OCI-M2 (cell line): Measurements from ENCODE around the gene HARBI1.

ENCODE experiments used
- DNase-seq: peaks from one replicate; lab custom pipeline; 2025; ENCODE audit not compliant: unreplicated experiment; lab: John Stamatoyannopoulos, UW

HARBI1 gene, protein sequence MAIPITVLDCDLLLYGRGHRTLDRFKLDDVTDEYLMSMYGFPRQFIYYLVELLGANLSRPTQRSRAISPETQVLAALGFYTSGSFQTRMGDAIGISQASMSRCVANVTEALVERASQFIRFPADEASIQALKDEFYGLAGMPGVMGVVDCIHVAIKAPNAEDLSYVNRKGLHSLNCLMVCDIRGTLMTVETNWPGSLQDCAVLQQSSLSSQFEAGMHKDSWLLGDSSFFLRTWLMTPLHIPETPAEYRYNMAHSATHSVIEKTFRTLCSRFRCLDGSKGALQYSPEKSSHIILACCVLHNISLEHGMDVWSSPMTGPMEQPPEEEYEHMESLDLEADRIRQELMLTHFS

DNA sequence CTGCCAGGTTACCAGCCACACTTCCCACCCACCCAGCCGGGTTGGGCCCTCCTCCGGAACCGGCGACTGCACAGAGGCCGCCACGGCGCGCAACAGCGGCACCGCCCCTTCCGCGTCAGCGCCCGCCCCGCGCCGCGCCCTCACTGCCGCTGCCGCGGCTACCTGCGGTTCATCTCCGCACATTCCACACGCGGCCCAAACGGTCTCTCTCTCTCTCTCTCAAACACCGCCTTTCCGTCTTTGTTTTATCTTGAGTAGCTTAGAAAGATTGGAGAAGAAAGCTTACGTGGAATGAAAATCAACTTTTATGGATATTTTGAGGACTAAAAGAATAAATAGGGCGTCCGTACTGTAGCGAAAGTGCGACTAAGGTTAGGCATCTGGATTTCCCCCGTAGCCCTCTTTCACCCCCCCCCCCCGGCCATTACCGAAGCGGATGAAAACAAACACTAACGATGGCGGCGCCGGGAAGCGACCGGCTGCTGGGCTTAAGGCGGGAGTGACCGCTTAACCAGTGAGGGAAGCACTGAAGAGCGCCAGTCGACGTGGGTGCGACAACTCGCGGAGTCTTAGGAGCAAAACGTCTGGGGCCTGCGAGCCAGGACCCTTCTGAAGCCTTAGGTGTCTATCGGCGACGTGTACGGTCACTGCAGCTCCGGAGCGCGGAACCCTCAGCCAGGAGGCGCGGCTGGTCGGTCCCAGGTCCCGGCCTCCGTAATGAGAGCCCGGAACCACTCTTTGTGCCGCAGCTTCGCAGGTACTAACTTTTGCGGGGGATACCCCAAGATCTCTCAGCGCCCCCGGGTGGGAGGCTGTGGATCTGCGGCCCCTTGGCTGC is at the start of gene HARBI1, which contains the start of gene ATG13:
TSS of gene HARBI1 (minus strand) at position 94 of the 838 bp plus-strand sequence. CDS start 990 bp downstream, outside the sequence.
TSS of gene ATG13 (plus strand) at position 420 of the 838 bp plus-strand sequence. CDS start 26,739 bp downstream, outside the sequence.
- peak; percentile 42 for DNase-seq

DNA sequence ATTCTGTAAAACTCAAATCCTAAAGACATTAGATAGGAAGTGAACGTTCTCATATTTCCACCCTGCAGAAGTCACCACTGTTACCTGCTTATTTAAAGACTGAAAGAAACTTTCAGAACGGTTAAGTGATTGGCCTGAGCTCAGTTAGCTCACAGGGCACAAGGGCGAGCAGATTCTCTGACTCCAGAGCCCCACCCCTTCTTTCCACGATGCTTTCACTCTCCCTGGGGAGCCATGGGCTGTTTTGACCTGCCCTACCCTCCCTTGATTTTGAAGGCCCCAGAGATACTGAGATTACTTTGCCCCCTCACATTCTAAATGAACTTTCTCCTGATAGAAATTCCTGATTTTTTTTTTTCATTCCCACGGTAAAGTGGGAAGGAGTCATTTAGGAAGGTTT is 49.5 kb upstream of the HARBI1 start:
- DNase-seq, result no peak

DNA sequence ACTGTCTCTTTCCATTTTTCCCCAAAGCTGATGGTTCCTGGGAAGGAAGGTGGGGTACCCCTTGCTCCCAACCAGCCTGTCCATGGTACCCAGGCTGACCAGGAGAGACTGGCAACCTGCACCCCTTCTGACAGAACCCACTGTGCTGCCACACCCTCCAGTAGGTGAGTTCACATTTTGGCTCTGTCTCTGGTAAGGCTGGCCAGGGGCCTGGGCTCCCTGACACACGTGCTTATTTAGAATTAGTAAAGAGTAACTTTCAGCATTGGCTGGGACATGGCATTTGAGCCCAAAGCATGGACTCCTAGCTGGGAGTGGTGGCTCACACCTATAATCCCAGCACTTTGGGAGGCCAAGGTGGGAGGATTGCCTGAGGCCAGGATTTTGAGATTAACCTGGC is 48.3 kb upstream of the HARBI1 start:
- no peak for DNase-seq

DNA sequence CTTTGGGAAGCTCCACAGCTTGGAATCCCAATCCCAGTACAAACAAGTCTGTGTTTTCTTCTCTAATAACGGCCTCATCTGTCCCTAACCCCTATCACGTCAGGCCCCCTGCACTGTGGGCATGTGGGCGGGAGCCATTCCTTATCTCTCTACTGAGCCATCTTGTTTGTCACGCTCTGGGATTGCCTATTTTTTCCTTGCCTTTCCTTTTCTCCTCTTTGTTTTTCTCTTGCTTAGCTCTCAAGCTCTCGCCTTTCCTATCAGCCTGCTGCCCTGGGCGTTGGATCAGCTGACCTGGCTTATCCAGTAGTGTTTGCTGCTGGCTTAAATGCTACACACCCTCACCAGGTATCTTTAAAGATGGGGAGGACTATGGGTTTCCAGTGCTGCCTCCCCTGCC is 47.6 kb upstream of the HARBI1 start:
- peak; percentile 50 for DNase-seq

DNA sequence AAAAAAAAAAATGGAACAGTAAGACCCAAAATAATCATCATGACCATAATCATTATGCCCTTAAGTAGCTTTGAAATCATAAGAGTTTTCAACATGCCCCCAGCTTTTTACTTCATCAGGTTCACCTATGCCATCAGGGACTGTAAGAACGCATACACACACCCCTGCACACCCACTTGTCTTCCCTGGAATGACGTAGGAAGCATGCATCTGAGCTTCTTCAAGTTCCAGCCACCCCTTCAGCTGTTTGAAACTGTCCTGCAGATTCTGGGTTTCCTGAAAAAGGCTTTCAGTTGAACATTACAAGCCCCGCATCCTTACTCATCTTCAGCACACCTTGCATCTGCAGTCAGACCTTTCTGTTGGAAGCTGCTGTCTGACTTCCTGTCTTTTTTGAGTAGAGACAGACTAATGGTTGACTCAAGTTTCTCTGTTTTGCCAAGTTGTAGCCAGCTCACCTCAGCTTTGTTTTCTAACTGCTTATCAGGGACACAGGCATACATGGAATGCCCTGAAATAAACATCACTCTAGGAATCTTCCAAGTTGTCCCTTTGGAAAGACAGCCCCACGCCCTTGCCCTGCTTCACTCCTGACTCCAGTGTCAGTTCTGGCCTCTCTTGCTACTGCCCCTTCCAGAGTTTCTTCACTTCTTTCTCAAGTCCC is 46.4 kb upstream of the HARBI1 start:
- DNase-seq, result no peak

DNA sequence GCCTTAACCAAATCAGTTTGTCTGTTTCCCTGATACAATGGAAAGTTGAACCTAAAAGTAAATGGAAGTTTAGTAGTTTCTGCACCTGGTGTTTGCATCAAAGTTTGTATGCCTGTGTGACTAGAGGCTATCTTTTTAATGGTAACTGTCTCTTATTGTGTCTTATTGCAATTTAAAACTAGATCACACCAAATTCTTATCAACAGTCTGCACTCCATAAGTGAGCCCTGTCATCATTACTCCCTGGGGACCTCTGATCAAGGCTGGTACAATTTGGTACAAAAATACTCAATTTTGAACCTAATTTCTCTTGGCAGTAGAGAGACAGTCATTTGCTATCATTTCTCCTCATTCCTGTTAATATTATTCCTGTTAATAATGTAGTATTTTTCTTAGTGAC is 45.3 kb upstream of the HARBI1 start:
- no peak for DNase-seq

DNA sequence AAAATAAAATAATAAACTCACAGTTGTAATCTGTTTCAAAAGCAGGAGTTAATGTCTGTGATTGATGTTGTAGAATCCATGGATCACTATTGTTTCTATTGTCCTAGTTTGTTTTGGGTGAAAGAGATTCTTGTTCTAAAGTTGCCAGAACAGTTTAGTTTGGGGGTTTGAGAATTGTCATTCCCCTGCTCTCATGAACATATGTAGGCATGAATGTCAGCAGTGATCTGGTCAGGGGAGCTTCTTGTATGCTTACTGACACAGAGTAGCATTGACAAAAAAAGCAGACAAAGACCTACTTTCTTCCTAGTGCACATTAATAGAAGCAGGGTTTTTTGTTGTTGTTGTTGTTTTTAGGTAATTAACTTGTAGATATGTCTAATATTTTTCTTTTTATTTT is 44.8 kb upstream of the HARBI1 start:
- no peak for DNase-seq

DNA sequence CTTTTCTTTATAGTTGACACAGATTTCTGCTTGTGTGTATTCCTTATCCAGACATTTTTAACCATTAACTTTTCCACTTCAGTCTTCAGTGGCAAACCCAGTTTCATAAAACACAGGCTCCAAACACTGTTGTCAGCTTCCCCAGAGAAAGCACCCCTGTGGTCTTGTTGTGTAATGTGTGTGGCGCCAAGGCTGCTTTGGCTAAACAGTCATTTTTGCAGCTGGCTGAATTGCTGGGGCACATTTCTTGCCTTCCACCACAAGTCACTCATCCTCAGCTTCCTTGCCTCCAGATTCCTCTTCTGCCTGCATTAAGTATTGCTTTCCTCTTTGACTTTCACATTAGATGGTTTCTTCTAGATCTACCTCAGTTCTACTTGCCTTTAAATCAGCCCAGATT is 42.9 kb upstream of the HARBI1 start:
- no peak for DNase-seq

DNA sequence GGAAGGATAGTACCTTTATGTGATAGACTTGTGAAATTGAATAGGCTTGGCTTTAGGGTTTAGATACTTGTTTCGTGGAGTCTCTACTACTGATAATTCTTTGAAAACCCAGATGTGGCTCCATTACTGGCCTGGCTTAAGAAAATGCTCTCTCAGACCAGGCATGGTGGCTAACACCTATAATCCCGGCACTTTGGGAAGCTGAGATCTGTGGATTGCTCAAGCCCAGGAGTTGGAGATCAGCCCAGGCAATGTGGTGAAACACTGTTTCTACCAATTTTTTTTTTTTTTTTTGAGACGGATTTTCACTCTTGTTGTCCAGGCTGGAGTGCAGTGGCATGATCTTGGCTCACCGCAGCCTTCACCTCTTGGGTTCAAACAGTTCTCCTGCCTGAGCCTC is 41.2 kb upstream of the HARBI1 start:
- no peak for DNase-seq

DNA sequence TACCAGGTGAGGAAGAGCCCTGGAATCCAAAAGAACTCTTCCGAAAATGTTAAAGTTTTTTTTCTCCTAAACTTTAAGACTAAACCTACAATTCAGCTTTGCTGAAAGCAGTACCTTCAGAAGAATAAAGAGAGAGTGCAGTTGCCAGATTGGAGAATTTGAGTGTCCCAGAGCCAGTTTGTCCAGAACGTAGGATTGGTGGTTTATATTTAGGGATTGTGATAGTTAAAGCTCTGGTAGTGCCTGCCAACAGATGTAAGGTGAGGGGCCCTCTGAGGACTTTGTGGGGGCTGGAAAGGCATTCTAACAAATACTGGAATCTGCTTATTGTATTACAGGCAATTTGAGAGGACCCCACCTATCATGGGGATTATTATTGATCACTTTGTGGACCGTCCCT is 40.2 kb upstream of the HARBI1 start:
- no peak for DNase-seq

DNA sequence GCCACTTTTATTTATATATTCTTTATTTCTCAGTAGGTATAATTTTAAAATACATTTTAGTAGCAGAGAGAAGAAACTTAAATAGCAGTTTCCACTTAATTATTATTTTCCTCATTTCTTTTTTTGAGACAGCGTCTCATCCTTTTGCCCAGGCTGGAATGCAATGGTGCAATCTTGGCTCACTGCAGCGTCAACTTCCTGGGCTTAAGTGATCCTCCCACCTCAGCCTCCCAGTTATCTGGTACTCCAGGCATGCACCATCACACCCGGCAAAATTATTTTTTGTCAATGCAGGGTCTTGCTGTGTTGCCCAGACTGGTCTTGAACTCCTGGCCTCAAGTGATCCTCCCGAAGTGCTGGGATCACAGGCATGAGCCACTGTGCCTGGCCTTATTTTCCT is 38.6 kb upstream of the HARBI1 start:
- DNase-seq, result no peak

DNA sequence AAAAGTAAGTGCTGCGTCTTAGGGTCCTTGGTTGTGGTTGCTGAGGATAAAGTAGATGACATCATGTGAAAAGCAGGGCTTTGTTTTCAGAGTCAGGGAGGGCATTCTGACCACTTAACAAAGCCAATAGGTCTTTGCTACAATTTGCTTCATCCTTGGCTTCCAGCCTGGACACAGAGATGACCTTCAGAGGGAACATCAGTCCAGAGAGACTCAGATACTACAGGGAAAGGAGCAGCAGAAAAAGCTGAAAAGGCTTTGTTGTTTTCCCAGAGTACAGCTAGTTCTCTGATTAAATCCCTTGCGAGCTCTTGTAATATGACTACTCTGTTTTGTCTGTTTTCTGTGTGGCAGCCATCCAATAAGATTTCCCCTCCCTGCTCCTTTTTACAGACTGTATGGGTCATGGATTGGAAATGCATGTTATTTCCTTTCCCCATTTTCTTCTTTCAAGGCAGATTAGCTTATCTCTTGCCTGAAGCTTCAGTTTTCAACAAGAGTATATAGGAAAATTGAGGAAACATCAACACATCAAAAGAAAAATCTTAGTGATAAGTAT is 32.2 kb upstream of the HARBI1 start:
- DNase-seq, result no peak

DNA sequence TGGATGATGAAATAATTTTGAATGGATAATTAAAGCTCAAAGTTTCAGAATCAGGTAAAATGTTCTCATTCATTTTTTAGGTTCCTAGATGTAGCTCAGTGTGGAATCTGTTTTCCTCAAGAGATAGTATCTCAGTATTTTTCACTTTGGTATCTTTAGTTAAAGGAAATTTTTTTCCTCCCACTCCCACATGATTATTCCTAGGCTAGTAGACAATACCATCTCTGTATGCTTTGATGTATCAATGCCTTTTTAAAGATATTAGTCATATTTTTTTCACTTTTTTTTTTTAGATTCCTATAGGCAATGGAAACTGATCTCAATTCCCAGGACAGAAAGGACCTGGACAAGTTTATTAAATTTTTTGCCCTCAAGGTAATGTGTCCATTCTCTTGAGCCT is 27.0 kb upstream of the HARBI1 start:
- DNase-seq, result no peak

DNA sequence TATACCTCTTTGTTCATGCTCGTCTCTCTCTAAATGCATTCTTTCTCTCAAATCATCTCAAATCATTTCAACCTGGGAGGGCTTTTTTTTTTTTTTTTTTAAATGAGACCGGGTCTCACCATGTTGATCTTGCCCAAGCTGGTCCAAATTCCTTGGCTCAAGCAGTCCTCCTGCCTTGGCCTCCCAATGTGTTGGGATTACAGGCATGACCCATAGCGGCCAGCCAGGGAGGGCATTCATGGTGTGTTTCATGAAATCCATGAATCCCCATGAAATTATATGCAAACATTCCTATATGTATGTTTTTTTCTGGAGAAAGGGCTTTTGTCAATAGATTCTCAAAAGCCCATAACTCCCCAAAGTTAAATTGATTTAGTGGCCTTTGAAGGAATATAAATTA is 26.5 kb upstream of the HARBI1 start:
- DNase-seq, result no peak

DNA sequence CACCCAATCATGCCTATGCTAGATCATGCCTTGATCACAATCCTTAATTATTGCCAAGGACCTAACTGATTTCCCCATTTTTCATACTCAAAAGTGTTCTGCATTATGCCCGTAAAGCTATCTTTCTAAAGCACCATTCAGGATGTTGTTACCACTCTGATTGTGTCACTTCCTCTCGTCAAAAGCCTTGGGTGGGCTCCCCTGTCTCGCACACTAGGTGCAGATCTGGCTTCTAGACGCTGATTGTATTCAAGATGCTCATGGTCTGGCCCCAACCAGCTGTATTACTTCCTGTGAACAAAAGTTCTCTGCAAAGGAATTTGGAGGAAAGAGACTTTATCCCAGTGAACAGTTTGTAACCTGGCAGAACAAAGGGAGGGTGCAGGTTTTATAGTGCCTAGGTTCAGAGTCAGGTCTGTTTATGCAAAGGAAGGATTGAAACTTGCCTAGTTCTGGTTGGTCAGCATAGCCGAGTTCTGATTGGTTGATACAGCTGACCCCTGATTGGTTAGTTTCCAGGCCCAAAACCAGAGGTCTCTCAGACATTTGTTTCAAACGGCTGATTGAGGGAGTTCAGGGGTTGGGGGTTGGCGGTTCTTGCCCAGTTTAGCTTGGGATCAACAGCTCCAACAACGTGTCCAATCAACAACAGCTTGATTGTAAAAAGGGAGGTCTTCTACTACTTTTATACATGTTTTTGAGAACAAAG is 25.8 kb upstream of the HARBI1 start:
- no peak for DNase-seq

DNA sequence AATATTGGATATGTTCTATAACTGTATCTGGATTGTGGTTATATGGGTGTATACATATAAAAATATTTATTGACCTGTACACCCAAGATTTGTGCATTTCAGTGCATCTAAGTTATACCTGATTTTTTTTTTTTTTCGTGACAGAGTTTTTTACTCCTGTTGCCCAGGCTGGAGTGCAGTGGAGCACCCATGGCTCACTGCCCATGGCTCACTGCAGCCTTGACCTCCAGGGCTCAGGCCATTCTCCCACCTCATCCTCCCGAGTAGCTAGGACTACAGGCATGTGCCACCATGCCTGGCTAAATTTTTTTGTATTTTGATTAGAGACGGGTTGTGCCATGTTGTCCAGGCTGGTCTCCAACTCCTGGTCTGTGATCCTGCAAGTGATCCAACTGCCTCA is 24.6 kb upstream of the HARBI1 start:
- DNase-seq, result no peak

DNA sequence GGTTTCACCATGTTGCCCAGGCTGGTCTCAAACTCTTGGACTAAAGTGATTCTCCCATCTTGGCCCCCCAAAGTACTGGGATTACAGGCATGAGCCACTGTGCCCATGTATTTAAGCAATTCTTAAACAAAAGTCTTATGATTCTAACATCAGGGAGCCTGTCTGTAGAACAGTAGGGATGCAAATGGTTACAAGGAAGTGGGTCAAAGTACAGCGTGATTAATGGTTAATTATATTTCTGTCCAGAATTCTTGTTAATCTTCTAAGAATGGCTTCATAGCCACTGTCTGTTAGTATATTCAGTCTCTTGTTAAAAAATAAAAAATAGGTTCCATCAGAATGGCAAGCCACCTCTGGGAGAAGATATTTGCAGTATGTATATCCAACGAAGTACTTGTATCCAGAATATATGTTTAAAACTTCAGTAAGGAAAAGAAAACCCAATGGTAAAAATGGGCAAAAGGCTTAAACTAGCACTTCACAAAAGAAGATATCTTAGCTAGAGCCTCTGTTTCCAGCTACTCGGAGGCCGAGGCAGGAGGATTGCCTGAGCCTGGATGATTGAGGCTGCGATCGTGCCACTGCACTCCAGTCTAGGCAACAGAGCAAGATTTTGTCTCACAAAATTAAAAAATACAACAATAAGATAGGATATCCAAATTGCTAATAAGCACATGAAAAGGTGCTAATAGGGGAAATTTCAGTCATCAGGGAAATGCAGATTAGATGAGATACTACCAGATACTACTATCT is 23.2 kb upstream of the HARBI1 start:
- DNase-seq, result no peak

DNA sequence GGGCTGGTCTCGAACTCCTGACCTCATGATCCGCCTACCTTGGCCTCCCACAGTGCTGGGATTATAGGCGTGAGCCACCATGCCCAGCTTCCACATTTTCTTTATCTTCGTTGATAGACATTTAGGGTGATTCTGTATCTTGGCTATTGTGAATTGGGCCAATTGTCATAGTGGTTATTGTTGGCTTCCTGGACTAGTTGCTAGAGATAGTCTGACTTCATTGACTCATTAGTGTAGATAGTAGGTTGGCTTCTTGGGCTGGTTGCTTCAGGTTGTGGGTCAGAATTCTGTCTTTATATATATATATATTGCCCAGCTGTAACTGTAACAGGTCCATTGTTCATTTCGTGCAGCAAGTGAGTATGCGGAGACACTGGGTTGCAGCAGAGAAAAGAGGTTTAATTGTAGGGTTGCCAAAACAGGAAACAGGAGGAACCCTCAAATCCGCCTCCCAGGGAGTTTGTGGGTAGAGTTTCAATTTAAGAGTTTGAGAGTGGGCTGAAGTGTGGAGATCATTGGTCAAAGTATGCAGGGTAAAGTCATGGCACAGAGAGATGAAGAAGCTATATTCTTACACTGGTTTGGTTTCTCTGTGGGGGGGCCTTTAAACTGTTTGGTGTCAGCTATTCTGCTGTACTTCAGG is 22.3 kb upstream of the HARBI1 start:
- DNase-seq, result no peak

DNA sequence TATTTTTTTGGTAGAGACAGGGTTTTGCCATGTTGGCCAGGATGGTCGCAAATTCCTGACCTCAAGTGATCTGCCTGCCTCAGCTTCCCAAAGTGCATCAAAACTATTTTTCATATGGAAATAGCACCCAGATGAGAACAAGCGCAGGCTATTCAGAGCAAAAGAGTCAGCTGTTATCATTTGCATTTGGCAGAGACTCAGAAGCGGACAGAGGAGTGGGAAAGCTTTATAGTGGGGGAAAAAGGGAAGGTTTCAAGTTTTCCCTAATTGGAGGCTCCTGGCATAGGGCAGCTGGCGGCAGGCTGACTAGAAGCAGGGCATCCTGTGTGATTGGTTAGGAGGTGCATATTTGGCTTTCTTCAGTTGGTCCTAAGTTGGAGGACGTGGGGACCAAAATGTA is 20.5 kb upstream of the HARBI1 start:
- DNase-seq, result no peak
